Colonic mucosa (tissue), 4 donors: ENCODE measurements around the gene CNRIP1. TPM values are rescaled to one million over a fixed set of nuclear protein-coding genes. Genes with fewer than 3 reads are reported as not detected.

Experiments used
- DNase-seq: peaks from one replicate; pipeline ENCODE4 v3.0.0-alpha.2; 2020
- H3K27ac ChIP-seq: fragments of 200-600 bp; one replicate; pipeline ENCODE4 v1.8.0; 2021
- H3K27me3 ChIP-seq: fragments of 200-600 bp; one replicate; pipeline ENCODE4 v1.8.0; 2021
- H3K36me3 ChIP-seq: fragments of 200-600 bp; one replicate; pipeline ENCODE4 v1.8.0; 2021
- H3K4me1 ChIP-seq: fragments of 200-600 bp; one replicate; pipeline ENCODE4 v1.8.0; 2021; ENCODE audit warnings: mild to moderate bottlenecking
- H3K4me3 ChIP-seq: fragments of 200-600 bp; one replicate; pipeline ENCODE4 v1.8.0; 2021
- H3K9ac ChIP-seq, 2 donors: one replicate each; pipeline ENCODE4 v1.7.0; 2013; ENCODE audit warnings: control low read depth in 2 of 2, low read depth in 2 of 2, low read length in 2 of 2
- H3K9me3 ChIP-seq: fragments of 200-600 bp; one replicate; pipeline ENCODE4 v1.8.0; 2021
- CTCF ChIP-seq: fragments of 200-600 bp; IDR thresholded peaks from one replicate; pipeline ENCODE4 v1.8.0; 2022; ENCODE audit warnings: antibody characterized with exemption, mild to moderate bottlenecking
- intact Hi-C: fragments of 100-400 bp; cut with DNase I; formaldehyde crosslinking; loops from one replicate; pipeline ENCODE4 v1.14.1; 2022
- total RNA-seq, 2 donors: library from RNA; stranded (reverse); fragmentation: NEBNext Ultra II Directional in 1 of 2; extraction: Animal tissue kit (Norgen Biotek cat#: 25700) in 1 of 2; gene quantifications; one replicate each; pipeline ENCODE4 v1.2.1, GENCODE V29; 2021
- donor health status: healthy.
- donor health status: DM: no; HTN: no; CAD: no.
- donor health status: DM: no; HTN: no; CAD: no.

The CNRIP1 gene
- total RNA-seq, 2 donors from 2014 or later = 2.5 to 6.4 TPM

DNA sequence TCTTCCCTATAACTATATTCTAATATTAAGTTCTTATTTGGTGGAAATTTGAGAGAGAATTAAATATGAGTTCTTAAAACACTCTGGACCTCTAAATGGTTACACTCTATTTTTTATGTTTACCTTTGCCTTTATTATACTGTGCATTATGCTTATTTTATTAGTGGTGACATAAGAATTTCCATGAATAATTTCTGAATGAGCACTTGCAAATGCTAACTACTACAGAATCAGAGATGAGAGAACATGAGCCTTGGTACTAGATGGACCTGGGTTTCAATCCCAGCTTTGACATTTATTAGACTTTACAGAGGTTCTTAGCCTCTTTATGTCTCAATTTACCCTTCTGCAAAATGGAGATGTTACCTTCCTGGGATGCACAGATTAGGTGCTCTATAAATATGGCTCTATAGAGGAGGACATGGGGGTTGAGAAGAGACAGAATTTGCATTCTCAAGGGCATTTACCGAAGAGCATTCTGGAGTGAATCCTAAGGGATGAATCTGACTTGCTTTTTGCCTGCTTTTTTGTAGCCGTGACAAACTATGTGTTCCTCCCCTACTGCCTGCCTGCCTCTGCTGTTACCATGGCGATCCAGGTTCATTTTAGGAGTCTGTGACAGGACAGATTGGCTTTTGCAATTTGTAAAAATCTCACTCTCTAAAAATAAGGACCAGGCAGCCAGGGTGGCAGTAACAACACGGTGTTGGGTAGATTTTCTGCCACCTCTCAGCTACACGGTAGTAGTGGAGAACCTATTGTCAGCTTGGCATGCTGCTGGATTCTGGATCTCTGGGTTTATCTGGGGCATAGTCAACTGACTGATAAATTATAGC lies 20.7 kb upstream of the CNRIP1 start:
- no peak overlapping the region for H3K27ac ChIP-seq
- no peak for TF ChIP-seq CTCF
- no peak overlapping the region for H3K9ac ChIP-seq
- no peaks in the 10 kb centered on the region for H3K36me3 ChIP-seq
- H3K4me3 ChIP-seq = no peak overlapping the region
- no peaks in the 10 kb centered on the region for H3K27me3 ChIP-seq
- intact Hi-C loops = no loop called here
- H3K9me3 ChIP-seq = no peaks in the 10 kb centered on the region
- no peak for DNase-seq
- no peaks in the 10 kb centered on the region for H3K4me1 ChIP-seq

- H3K36me3 ChIP-seq = no peaks in the 10 kb centered on the region
- intact Hi-C loops = no loop called here
- H3K4me1 ChIP-seq = no peaks in the 10 kb centered on the region
- no peaks in the 10 kb centered on the region for H3K27me3 ChIP-seq
- H3K4me3 ChIP-seq = no peak overlapping the region
- H3K27ac ChIP-seq = no peak overlapping the region
- TF ChIP-seq CTCF = no peak
- DNase-seq = no peak
- H3K9ac ChIP-seq = no peak overlapping the region
- H3K9me3 ChIP-seq = no peaks in the 10 kb centered on the region
Observed at GRCh38 chr2:68336192-68336591, 16.4 kb upstream of the CNRIP1 start.

- H3K27ac ChIP-seq = no peak overlapping the region
- H3K27me3 ChIP-seq = no peaks in the 10 kb centered on the region
- H3K4me3 ChIP-seq = no peak overlapping the region
- intact Hi-C loops = no loop called here
- H3K9me3 ChIP-seq = no peaks in the 10 kb centered on the region
- H3K36me3 ChIP-seq = no peaks in the 10 kb centered on the region
- H3K9ac ChIP-seq = no peak overlapping the region
- no peaks in the 10 kb centered on the region for H3K4me1 ChIP-seq
- DNase-seq = no peak
- TF ChIP-seq CTCF = no peak
Observed at GRCh38 chr2:68333931-68334330, 14.2 kb upstream of the CNRIP1 start.

- Histone ChIP-seq H3K9me3 (no peaks in the 10 kb centered on the region), H3K4me3 (no peak overlapping the region), H3K36me3 (no peaks in the 10 kb centered on the region), H3K4me1 (no peaks in the 10 kb centered on the region), H3K27ac (no peak overlapping the region), H3K9ac (no peak overlapping the region), H3K27me3 (no peaks in the 10 kb centered on the region)
- intact Hi-C loops = no loop called here
- DNase-seq = no peak
- TF ChIP-seq CTCF = no peak
Observed at GRCh38 chr2:68333009-68333408, 13.3 kb upstream of the CNRIP1 start.

DNA sequence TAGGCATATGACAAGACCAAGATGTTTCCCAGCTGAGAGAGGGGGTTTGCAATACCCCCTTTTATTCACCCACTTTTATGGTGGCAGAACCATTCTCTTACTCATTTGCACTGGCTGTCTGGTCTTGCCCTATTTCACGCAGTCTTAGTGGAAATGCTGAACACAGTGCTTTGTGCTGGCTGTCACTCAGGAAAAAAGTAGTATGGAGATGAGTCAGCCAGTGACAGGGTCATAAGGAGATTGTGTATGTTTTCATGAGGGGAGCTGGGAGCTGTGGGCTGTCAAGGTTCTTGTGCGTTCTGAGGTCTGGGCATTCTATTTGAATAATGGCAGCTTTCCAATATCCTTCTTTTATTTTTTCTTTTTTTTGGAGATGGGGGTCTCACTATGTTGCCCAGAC lies 10.9 kb upstream of the CNRIP1 start:
- TF ChIP-seq CTCF = no peak

More for the DNA sequence above, 10.9 kb upstream of the CNRIP1 start:
- Histone ChIP-seq H3K27ac (no peak overlapping the region), H3K9ac (no peak overlapping the region), H3K27me3 (no peaks in the 10 kb centered on the region), H3K4me3 (no peak overlapping the region), H3K36me3 (no peaks in the 10 kb centered on the region), H3K9me3 (no peaks in the 10 kb centered on the region), H3K4me1 (no peaks in the 10 kb centered on the region)
- DNase-seq = no peak
- intact Hi-C loops = no loop called here
